DMS153 treated with DMSO at 0.1 percent for 48 hours (cell line): ENCODE results near the gene SBNO2.
"Not testable (repeated sequence)": the region's sequence is repeated elsewhere in the genome, so short reads cannot be mapped to it uniquely, and the experiment has no call there.

Experiments used
- DNase-seq: peaks from one replicate; lab custom pipeline; 2025; ENCODE audit not compliant: unreplicated experiment; lab: John Stamatoyannopoulos, UW

The SBNO2 gene

DNA sequence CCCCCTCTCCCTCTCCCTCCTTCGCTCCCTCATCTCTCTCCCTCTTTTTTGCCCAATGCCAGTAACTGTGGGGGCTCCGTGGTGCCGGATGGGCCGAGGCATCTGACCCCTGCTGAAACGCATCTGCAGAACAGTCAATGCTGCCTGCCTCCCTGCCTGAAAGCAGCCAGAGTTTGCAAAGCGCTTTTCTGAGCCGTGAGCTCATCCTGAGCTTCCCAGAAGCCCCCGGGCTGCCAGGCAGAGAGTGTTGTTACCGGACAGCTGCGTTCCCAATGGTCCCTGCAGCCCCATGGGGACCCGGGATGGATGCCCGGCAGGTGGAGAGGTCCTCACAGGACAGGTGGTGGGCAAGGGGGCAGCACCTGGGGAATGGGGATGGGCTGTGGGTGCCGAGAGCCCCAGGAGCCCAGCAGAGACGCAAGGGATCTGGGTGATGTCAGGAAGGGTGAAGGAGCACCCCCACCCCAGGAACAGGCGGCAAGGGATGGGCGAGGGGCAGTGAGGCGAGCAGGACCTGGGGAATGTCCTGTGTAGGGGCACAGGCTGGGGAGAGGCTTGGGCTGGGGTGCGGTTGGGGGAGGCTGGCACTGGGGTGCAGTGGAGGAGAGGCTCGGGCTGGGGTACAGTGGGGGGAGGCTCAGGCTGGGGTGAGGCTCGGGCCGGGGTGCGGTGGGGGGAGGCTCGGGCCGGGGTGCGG is 37.3 kb downstream of the SBNO2 start:
- DNase-seq: no peak

DNA sequence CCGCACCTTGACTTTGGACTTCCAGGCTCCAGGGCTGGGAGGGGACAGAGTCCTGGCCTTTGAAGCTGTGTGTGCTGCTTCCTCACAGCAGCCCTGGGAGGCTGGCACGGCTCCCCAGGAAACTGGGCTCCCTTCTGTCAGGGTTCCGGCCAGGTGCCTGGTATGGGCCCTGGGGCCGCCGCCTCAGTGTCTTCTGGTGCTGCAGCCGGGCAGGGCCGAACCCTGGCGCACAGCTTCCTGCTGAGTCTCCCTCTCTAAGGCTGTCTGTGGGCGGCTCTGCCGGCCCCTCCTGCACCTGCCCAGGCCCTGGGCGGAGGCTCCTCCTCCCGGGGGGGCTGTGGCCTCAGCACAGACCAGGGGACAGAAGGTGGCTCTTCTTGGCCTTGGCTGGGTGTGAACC is 37.9 kb downstream of the SBNO2 start:
- no peak for DNase-seq

DNA sequence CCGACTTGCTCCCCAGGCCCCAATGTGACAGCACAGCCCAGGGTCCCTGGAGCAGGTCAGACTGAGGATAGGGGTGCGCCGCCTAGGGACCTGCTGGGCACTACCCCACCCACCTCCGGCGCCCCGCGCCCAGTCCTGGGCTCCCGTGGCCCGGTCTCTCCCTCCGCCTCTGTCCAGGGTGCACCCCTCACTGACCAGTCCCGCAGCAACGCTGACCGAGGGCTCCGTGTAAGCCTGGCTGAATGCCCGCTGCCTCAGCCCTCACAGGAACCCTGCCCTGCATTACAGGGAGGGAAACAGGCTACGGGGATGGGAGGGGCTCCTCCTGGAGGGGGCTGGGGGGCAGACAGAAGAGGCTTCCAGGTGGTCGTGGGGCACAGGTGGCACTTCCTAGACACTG is 38.6 kb downstream of the SBNO2 start:
- no peak for DNase-seq

DNA sequence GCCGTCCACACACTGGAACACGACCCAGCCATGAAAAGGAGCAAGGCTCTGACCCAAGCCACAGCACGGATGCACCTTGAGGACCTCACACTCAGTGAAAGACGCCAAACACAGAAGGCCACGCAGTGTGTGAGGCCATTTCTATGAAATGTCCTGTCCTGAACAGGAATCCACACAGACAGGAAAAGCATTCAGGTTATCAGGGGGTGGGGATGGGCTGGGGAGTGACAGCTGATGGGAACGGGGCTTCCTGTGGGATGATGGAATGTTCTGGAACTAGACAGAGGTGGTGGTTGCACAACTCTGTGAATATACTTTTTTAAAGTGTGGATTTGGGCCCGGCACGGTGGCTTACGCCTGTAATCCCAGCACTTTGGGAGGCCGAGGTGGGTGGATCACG is 39.6 kb downstream of the SBNO2 start:
- no peak for DNase-seq

DNA sequence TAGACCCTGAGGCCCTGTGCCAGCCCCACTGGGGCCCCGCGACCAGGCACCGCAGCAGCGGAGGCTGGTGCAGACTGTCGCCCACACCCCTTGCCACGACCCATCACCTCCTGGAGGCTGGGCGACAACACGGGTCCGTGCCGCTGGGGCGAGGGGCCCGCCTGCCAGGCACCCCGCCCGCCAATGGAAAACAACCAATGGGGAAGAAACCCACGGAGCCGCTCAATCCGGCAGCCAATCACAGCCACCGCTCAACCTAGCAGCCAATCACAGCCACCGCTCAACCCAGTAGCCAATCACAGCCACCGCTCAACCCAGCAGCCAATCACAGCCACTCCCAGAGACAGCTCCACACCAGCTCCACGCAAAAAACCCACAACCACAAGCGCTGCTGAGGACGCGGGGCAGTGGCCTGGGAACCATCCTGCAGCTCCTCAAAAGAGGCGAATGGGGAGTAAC is 40.6 kb downstream of the SBNO2 start:
- DNase-seq: no peak

DNA sequence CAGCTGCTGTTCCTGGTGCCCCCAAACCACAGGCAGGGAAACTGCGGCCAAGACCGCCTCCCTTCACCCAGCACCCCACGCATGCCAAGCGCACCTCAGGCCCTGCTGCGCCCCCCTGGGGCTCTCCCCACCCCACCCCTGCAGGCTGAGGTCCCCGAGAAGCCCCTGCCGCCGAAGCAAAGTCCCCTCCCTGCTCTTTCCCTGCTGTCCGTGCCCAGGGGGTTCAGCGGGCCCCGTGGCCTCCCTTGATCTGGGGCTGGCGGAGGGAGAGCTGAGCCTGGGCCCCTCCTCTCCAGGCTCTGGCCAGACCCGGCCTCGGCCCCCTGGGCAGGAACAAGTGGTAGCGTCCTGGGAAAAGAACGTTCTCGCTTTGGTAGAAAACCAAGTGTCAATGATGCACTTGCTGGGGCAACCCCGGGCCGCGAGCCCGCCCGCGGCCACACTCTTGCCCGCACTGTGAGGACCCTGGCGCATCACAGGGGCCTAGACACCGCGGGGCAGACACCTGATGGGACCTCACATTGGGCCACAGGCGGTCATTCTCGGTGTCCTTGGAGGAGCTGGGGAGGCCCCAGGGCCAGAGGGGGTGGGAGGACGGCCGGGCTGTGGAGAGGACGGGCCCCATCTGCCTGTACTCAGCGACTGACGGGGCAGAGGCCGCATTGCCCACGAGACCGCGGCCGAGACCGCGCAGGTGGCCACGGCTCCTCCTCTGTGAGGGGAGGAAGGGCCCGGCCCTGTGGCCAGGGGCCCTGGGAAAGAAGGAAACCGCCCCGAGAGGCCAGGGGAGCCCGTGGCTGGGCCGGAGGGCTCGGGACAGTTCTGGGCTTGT is 41.3 kb downstream of the SBNO2 start:
- DNase-seq: no peak

DNA sequence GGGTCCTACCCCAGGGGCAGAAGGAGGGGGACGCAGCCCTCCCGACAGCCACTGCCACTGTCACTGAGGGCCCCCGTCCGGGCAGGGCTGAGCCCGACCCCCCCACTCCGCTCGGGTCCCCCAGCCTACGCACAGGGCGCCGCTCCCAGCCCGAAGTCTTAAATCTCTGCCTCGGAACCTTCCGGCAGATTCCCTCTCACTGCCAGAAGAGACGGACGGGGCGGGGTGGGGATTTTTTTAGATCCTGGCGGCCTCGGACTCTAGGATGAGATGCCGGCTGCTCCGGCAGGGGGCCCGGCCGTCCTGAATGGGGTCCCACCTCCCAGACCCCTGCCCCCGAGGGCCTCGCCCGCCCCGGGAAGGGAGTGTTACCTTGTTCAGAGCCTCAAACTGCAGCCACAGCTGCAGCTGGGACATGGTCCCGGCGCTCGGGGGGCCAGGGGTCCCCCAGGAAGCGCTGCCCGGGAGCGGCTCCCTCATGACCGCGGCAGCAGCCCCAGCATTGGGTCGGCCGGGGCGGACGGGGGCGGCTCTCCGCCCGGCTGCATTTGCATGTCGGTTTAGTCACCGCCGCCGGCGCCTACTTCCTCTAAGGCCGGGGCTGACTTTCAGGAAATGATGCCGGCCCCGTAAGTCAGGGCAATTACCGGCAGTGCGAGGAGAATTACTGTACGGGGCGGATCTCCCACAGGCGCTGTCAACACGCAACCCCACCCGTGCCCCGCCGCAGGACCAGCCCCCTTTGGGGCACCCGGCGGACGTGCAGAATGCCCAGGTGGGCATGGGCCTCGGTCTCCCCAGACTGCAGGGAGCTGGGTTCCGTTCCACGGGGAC is 42.1 kb downstream of the SBNO2 start:
- no peak for DNase-seq

DNA sequence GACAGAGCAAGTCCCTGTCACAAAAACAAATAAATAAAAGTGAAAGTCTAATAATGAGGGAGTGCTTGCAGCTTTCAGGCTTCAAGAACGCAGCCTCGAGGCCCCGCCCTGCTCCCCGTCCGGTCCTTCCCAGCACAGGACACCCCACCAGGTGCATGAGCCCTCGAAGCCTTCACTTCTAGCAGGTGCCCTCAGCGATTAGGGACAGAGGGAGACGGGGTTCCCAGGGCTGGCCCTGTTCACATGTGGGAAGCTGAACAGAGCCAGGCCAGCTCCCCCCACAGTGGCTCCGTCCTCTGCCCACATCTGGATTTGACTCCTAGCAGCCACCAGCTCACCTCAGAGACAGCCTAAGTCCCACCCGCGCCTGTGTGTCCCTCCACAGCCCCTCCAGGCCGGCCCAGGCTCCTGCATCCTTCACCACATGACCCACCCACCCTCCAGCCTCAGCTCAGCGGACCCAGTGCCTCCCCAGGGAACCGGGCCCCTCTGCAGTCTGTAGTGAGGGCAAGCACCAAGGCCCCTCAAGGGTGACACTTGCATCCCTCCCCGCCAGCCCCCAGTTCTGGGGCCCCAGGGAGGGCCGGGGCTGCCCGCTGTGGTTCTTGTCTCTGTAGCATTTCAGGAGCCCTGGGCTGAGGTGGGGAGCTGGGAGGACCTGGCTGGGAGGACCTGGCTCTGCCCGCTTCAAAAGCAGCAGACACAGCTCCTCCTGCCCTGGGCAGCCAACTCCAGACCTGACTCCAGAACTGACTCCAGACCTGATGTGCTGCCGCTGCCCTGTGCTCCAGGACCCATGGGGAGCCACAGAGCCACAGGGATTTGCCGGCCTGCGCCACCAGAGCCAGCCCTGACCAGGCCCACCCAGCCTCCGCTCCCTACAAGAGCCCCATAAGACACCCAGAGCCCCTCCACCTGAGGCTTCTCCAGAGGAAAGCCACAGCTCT is 43.0 kb downstream of the SBNO2 start:
- no peak for DNase-seq

DNA sequence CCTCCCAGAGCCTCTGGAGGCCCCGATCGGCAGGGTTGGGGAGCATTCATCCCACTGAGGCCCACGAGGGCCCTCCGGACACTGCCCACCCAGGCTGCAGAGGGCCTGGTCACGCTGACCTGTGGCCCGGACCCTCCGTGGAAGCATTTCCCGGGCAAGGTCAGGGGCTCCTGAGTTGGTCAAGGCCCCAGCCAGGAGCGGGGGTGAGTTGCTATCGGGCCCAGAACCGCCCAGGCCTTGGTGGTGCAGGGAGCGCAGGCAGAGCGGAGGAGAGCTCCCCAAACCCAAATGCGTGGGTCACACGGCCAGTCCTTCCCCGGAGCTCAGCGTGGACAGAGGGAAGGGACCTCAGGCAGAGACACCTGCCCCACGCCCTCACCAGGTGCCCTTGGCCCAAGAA is 44.5 kb downstream of the SBNO2 start:
- no peak for DNase-seq

DNA sequence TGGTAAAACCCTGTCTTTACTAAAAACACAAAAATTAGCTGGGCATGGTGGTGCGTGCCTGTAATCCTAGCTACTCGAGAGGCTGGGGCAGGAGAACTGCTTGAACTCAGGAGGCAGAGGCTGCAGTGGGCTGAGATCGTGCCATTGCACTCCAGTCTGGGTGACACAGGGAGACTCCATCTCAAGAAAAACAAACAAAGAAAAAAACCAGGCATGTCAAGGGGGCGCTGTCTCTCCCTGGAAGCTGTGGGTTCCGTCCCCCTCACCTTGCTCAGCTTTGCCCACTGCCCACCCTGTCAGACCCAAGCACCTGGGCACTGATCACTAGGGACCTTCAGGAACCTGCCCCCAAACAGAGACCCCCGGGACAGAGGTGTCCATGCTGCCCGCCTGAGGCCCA is 45.0 kb downstream of the SBNO2 start:
- DNase-seq: not testable (repeated sequence)

DNA sequence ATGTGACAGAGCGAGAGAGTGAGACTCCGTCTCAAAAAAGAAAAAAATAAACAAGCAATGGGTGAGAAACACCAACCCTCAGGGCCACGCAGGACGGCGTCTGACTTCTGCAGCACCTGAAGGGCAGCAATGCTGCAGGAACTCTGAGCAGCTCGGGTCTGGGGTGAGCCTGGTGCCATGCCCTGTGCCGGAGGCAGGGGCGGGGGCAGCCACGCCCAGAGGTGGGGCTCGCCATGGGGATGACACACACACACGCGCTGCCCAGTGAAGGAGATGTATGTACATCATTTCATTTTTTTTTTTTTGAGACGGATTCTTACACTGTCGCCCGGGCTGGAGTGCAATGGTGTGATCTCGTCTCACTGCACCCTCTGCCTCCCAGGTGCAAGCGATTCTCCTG is 46.0 kb downstream of the SBNO2 start:
- DNase-seq: no peak

DNA sequence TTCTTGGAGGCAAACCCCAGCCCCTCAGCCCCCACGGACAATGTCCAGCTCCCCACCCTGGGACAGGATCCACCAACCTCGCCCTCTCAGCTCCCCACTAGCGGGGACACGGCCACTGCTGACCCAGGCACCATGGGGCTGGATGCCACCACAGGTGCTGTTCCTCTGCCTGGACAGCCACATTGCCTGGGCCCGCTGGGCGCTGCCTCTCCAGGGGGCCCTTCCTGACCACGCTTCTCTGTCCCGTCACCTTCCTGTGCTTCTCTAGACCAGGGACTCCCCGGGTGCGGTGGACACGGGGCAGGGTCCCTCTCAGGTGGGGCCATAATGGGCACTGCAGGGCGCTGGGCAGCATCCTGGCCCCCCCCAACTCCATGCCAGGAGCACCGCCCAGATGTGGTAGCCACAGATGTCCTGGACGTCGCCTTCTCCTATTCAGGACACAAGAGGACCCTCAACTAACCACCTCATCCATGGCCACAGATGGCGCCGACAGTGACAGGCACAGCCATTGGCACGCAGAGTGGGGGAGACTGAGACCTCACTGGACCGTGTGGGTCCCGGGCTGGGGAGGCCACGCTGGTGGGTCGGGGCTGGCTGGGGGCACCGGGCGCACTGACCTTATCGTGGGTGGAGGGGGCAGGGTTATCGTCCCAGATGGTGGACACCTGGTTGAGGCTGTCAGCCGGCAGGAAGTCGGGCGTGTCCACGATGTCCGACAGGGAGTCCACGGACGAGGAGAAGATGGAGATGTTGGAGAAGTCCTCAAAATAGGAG is 46.9 kb downstream of the SBNO2 start:
- DNase-seq: no peak

DNA sequence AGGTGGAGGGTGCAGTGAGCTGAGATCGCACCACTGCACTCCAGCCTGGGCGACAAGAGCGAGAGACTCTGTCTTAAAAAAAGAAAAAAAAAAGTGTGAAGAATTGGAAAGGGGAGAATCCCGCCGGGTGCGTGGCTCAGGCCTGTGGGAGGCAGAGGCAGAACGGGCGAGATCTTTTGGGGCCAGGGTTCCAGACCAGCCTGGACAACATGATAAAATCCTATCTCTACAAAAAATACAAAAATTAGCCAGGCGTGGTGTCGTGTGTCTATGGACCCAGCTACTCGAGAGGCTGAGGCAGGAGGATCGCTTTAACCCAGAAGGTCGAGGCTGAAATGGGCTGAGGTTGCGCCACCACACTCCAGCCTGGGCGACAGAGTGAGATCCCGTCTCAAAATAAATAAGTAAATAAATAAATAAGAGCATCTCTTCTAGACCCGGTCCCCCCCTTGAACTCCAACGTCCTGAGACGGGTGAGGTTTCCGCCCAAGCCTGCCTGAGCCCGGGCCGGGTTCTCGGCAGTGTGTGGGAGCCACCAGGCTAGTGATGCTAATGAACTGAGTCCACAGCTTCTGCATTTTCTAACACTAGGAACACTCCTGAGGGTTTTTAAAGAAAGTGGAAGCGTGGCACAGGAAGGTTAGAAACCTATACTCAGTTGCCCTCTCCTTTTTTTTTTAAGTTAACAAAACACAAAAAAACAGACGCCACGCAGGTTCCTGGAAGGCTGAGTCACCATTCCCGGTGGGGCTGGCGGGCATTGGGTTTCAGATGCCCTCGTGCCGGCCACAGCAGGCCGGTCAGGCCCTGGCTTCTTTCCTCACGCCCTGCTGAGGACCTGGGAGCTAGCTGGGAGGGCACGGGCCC is 48.2 kb downstream of the SBNO2 start:
- DNase-seq: no peak

DNA sequence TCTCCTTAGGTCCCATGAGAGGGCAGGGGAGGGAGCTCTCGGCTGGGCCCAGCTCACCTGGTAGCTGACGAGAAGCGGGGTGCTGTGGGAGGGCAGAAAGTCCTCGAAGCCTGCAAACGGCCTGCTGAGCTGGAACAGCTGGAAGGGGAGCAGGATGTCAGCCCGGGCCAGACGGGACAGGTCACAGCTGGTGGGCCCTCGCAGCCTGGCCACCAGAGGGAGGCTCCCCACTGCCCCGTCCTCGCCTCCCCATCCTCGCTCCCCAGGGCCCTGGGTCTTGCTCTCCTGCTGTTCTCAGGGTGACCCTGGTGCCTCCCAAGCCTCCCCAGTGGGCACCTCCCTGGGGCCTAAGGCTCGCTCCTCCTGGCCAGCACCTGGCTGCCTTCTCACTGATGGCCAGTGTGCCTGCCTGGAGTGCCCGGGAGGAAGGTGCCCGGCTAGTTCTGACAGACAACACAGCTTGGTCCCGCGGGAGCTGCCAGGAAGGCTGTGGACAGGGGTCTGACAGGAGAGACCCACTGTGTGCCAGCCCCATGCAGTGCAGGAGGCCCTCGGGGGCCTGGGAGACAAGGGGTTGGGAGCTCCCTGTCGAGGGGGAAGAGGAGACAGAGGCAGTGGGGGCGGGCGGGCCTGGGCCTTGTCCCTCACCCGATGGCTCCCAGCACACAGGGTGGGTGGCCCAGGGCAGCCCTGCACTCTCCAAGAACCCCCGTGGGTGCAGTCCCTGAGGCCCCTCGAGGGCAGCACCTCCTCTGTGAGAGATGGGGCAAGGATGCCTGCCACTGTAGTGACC is 50.0 kb downstream of the SBNO2 start:
- DNase-seq: no peak

DNA sequence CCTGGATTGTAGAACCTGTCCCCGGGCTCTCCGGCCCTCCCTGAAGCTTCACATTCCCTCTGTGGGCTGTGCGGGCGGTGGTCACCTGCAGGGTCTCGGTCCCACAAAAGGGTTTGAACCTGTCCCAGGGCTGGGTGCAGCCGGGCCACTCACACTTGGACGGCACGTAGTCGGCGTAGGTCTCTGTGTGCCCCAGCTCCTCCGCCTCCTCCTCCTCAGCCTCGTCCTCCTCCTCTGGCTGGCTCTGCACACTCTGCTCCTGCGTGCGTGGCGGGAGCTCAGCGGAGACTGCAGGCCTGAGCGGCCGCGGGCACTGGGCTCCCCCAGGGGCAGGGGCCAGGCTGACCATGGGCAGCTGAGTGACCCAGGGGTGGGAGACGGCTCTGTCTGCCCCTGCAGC is 50.7 kb downstream of the SBNO2 start:
- no peak for DNase-seq

DNA sequence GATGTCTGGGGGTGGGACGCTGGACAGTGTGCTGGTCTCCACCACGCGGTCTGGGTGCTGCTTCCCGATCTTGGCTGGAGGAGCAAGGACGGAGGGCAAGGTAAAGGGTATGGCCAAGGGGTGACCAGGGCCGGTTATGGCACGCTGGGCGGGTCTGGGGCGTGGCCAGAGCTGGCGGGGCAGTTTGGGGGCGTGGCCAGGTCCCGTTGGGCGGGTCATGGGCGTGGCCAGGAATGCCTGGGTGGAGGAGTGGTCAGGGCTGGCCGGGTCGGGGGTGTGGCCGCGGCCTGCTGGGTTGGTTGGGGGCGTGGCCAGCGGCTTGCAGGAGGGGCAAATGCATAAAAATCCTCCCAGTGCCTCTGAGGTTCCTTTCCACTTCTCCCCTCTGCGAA is 51.1 kb downstream of the SBNO2 start:
- no peak for DNase-seq

DNA sequence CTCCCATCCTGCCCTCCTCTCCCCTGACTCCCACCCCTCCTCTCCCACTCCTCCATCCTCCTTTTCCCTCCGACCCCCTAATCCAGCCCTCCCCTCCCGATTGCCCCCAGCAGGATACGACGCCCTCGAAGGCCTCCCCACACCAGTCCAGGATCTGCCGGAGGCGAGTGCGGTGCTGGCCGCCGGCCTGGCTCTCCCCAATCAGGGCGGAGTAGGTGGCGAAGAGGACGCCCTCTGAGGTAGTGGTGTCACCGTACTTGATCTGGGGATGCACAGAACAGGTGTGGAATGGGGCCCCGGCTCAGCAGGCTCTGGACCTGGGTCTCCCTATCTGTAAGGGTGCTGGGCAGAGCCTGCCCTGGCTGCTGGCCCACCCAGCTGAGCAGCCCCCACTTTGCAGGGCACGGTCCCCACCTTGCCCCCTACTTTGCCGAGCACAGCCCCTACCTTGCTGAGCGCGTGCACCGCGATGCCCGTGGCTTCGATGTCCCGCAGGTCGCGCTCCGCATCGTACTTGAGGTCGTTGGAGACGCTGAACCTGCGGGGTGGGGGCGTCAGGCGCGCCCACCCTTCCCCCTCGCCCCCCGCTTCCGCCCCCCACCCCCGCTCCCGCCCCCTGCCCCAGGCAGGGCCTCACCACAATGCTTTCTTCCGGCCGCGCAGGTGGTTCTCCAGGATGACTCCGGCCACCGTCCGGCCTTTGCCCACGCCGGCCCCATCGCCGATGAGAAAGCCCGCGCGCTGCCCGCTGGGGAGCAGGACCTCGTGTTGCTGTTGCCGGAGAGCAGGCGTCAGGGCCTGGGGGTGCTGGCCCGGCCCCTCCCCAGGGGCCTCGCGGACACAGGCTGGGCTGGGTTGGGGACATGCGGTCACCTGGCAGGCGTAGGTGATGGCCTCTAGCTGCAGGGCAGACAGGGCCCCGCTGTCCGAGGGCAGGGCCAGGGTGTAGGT is 51.8 kb downstream of the SBNO2 start:
- DNase-seq: no peak
